Measurements from ENCODE around the gene GCH1. TPM values are rescaled to one million over a fixed set of nuclear protein-coding genes. Genes with fewer than 3 reads are reported as not detected.

The GCH1 gene
- total RNA-seq, 1 donor from 2014 or later = 15.0 TPM

DNA sequence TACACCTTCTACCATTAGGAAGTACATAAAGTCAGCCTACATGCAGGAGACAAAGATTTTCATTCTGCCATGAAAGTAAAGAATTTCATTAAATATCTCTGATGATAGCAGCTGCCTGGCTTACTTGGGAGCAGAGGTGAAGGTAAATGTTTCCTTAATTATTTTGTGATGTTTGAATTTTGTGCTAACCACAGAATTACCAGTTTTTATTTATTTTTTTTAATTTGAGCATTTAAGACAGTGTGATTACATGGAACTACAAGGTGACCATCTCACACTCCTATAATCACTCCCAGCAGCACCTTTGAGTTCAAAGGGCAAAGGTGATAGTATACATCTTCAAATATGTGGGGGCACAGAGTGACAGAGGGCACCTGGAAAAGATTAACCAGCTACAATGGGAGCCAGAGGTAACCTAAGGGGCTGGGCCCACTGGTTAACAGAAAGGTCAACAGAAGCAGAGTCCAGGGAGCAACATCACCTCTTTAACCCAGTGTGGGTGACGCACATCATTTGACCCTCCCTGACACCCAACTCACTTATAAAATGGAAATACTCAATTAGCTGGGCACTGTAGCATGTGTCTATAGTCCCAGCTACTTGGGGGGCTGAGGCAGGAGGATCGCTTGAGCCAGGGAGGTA lies 65.0 kb downstream of the GCH1 start:
- TF ChIP-seq, protein P1, sequence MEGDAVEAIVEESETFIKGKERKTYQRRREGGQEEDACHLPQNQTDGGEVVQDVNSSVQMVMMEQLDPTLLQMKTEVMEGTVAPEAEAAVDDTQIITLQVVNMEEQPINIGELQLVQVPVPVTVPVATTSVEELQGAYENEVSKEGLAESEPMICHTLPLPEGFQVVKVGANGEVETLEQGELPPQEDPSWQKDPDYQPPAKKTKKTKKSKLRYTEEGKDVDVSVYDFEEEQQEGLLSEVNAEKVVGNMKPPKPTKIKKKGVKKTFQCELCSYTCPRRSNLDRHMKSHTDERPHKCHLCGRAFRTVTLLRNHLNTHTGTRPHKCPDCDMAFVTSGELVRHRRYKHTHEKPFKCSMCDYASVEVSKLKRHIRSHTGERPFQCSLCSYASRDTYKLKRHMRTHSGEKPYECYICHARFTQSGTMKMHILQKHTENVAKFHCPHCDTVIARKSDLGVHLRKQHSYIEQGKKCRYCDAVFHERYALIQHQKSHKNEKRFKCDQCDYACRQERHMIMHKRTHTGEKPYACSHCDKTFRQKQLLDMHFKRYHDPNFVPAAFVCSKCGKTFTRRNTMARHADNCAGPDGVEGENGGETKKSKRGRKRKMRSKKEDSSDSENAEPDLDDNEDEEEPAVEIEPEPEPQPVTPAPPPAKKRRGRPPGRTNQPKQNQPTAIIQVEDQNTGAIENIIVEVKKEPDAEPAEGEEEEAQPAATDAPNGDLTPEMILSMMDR (conservative IDR thresholded peaks at IDR 0.05; ENCODE audit: low read depth, low read length) = no peak
- no peak overlapping the region for H3K4me3 ChIP-seq (ENCODE audit: low read depth, low read length)
- DNase-seq (ENCODE audit: low read depth) = no peak

DNA sequence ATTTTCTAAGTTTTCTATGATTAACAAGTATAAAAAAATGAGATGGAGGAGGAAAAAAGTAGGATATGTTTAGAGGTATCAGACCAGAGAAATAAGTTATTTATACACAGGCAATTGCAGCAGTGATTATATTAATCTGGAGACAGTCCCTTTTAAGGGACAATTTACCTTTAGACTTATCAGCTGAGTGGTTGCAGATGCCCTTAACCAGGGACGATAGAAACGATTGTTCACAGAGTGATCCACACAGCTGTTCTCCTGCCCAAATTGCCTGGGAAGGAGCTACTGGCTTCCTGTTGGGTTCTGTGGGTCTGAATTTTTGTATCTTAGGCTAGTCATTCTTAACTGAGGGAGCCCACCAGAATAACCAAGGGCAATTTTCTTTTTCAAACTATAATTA lies 66.4 kb downstream of the GCH1 start:
- no peak overlapping the region for H3K4me3 ChIP-seq (ENCODE audit: low read depth, low read length)
- no peak for DNase-seq (ENCODE audit: low read depth)
- TF ChIP-seq, protein P1 (conservative IDR thresholded peaks at IDR 0.05; ENCODE audit: low read depth, low read length) = no peak

DNA sequence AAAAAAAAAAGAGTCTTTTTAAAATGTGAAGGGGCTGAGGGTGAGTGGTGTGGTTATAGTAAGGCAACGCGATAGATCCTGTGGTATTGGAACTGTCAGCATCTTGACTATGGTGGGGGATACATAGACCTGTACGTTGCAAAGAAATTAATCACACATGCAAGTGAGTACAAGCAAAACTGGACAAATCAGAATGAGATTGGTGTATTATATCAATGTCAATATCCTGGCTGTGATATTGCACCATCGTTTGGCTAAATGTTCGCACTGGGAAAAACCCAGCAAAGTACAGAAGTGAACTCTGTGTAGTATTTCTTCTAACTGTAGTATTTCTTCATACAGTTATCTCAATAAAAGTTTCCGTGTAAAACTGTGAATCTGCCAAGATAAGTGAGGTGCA lies 67.9 kb downstream of the GCH1 start:
- no peak for DNase-seq (ENCODE audit: low read depth)
- TF ChIP-seq, protein P1 (conservative IDR thresholded peaks at IDR 0.05; ENCODE audit: low read depth, low read length) = no peak
- no peak overlapping the region for H3K4me3 ChIP-seq (ENCODE audit: low read depth, low read length)

DNA sequence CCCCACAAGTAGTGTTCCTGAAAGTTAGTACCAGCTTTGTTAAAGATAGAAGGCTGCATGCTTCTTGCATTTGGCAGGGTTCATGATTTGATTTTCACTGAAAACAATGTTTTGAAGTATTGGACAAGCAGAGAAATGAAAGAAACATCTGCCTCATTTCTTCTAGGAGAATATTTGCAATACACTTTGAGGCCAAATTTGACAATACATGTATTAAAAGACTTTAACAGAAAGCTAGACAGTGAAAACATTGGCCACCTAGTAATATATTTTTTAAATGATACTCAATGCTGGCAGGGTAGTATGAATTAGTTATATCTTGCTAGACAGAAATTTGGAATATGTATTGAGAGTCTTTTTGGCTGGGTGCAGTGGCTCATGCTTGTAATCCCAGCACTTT lies 68.5 kb downstream of the GCH1 start:
- no peak overlapping the region for H3K4me3 ChIP-seq (ENCODE audit: low read depth, low read length)
- TF ChIP-seq, protein P1 (conservative IDR thresholded peaks at IDR 0.05; ENCODE audit: low read depth, low read length) = no peak
- DNase-seq (ENCODE audit: low read depth) = no peak

DNA sequence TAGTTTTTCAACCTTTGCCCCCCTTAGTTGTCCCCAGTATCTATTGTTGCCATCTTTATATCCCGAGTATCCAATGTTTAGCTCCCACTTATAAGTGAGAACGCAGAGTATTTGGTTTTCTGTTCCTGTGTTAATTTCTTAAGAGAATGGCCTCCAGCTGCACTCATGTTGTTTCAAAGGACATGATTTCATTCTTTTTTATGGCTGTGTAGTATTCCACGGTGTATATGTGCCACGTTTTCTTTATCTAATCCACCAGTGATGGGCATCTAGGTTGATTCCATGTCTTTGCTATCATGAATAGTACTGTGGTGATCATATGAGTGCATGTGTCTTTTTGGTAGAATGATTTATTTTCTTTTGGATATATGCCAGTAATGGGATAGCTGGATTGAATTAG lies 72.0 kb downstream of the GCH1 start:
- TF ChIP-seq, protein P1 (conservative IDR thresholded peaks at IDR 0.05; ENCODE audit: low read depth, low read length) = no peak
- no peak overlapping the region for H3K4me3 ChIP-seq (ENCODE audit: low read depth, low read length)
- DNase-seq (ENCODE audit: low read depth) = no peak

DNA sequence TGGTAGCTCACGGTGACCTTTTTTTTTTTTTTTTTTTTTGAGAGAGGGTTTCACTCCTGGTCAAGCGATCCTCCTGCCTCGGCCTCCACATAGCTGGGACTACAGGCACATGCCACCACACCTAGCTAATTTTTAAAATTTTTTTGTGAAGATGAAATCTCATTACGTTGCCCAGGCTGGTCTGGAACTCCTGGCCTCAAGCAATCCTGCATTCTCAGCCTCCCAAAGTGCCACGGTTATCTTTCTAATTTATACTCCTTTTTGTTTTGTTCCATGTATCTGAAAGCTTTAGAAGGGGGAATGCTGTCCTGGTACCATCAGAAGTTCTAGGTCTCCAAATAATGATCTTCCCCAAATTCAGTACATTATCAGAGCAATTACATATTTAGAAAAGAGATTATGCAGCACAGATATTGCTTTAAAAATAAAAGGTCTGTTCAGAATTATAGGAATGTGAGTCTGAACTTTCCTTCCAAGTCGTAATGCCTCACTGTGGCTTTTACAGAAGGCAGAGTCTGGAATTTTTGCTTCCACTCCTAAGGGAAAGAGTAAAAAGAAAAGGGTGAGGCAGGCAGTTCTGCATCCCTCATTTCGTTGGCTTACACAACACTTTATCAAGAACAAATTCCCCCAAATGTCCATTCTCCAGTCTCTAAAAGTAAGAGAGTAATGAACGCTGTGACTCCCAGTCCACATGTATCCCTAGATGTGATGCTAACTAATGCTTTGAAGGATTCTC lies 73.0 kb downstream of the GCH1 start:
- TF ChIP-seq, protein P1 (conservative IDR thresholded peaks at IDR 0.05; ENCODE audit: low read depth, low read length) = no peak
- no peak for DNase-seq (ENCODE audit: low read depth)
- H3K4me3 ChIP-seq (ENCODE audit: low read depth, low read length) = no peak overlapping the region

DNA sequence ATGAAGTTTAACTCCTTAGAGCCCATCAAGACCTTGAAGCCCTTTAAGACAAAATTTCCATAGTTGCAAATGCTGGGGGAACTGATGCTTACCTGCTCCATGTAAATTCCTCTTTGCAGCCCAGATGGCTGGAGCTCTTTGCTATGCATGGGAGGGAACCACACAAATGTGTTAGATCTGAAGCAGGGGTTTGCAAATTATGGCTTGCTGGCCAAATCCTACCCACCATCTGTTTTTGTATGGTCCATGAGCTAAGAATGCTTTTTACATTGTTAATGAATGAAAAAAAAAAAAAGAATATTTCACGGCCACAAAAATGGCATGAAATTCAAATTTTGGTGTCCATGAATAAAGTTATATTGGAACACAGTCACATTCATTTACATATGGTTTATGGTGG lies 74.6 kb downstream of the GCH1 start:
- no peak overlapping the region for H3K4me3 ChIP-seq (ENCODE audit: low read depth, low read length)
- TF ChIP-seq, protein P1 (conservative IDR thresholded peaks at IDR 0.05; ENCODE audit: low read depth, low read length) = no peak
- no peak for DNase-seq (ENCODE audit: low read depth)
